Measurements from ENCODE around the gene KRTAP12-4.
"Not testable (repeated sequence)": the region's sequence is repeated elsewhere in the genome, so short reads cannot be mapped to it uniquely, and the experiment has no call there.

KRTAP12-4 gene

DNA sequence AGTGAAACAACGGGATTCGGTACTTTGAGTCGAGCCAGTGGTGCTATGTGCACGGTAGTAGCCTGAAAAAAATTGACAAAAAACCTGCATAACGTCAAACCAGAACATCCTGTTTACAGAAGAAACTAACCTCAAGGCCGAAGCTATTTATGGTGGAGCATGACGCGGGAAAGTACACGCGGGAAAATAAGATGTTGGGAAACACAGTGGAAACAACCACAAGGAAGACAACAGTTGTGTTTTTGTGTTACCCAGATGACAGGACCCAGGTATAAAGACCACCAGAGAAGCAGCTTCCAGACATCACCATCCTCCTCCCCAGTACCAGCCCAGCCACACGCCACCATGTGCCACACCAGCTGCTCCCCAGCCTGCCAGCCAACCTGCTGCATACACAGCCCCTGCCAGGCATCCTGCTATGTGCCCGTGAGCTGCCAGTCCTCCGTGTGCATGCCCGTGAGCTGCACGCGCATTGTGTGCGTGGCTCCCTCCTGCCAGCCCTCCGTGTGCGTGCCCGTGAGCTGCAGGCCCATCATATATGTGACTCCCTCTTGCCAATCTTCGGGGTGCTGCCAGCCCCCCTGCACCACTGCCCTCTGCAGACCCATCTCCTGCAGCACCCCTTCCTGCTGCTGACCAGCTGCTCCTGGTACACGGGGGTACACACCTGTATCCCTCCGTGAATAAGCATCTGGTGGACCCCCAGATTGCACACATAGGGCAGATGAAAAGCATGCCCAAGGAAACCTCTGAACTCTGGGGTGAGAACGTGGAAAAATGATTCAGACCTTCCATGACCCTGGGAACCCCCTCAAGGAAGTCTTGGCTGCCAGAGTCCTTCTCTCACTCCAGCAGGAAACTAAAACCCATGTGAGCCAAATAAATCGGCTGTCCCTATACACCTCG is 3.4 kb upstream of the KRTAP12-4 start, which contains the start of gene KRTAP12-3:
Gene KRTAP12-3 (plus strand): TSS at position 298 of the 906 bp plus-strand sequence. CDS start 48 bp downstream, at position 346.
- peak; percentile 27 to 30 for DNase-seq (ENCODE audit: extremely low read depth in 1 of 2, low read depth in 1 of 2)

DNA sequence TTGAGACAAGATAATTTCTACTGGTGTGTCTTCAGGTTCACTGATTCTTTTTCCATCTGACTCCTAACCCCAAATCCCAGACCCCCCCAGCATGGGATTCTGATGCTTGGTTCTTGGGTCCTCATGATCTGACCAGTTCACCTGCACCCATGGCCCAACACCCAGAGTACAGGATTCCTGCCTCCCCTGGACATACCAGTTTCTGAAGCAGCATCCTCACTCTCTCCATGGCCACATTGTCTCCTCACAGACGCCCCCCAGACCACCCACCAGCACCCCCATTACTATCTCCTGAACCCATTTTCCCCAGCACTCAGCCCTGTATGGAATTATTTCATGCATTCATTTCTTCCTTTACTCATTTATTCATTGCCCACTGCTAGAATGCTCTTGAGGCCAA is 2.4 kb upstream of the KRTAP12-4 start:
- DNase-seq (ENCODE audit: extremely low read depth in 1 of 2, low read depth in 1 of 2), result no peak

DNA sequence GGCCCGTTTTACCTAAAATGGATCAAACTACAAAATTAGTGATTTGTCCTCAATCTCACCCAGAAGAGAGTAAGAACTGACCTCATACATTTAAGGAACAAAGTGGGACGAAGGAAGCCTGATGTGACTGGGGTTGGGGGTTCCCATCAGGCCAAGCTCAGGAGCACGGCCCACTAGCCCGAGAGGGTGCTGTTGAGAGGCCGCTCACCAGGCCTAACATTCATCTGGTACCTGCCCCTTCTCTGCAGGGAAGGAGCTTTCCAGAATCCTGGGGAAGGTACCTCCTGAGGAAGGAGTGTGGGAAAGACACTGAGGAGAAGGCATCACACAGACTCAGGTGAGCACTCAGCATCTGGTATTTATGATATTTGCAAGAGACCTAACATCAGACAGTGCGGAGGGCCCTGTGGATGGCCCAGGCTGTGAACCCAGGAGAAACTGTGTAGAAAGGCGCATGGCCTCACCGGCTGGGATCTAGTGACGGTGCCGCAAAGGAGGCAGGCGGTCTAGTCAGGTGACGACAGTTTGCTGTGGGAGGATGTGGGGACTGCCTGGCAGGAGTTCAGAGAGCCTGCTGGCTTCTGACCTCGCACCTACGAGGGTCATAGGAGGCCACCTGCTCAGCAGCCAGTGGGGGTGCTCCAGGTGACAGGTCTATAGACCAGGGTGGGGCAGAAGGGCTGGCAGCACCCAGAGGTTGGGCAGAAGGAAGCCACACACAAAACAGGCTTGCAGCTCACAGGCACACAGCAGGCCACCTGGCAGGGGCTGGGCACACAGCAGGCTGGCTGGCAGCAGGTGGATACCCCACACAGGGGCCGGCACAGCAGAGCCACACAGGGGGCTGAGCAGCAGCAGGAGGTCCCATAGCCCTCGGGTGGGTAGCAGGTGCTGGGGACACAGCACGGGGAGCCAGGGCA is 543 bp downstream of the KRTAP12-4 start:
- DNase-seq (ENCODE audit: extremely low read depth in 1 of 2, low read depth in 1 of 2), result peak; percentile 28 to 45

DNA sequence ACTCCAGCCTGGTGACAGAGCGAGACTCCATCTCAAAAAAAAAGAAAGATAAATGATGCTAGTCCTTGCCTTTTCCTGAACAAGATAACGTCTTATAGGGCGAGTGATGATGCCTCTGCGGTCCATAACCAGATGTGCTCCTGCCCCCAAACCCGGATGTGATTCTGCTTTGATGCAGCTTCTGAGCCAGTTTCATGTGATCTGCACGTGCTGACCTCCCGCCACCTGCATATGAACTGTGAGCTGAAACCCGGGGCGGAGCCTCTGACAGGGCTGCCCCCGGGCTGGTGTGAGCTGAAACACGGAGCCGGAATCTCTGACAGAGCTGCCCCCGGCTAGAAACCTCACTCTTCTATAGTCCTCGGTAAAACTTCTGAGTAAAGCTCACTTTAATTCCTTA is 1.3 kb downstream of the KRTAP12-4 start:
- DNase-seq (ENCODE audit: extremely low read depth in 1 of 2, low read depth in 1 of 2), result no peak

DNA sequence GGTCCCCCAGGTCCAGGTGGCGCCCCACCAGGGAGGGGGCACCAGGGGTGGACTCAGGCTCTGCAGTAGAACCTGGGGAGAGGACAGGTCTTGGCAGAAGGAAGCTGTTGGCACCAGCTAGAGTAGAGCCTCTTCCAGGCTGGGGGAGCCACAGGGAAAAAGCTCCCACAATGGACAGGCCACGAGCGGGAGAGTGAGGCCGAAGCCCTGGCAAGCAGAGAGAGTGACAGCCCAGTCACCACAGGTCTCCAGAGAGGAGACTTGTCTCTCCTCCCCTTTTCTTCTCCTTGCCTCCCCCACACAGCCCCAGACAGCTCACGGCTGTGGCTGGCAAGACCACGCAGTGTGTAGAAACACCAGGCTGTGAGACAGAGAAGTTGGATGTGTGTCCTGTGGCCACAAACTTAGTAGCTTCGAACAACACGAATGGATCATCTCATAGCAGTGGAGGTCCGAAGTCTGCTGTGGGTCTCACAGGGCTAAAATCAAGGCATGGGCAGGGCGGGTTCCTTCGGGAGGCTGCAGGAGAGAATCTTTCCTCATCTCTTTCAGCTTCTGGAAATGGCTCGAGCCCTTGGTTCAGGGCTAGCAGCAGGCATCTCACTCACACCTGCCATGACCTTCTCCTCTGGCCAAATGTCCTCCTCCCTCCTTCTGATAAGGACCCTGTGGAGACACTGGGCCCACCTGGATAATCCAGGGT is 3.3 kb downstream of the KRTAP12-4 start:
- no peak for DNase-seq (ENCODE audit: extremely low read depth in 1 of 2, low read depth in 1 of 2)

DNA sequence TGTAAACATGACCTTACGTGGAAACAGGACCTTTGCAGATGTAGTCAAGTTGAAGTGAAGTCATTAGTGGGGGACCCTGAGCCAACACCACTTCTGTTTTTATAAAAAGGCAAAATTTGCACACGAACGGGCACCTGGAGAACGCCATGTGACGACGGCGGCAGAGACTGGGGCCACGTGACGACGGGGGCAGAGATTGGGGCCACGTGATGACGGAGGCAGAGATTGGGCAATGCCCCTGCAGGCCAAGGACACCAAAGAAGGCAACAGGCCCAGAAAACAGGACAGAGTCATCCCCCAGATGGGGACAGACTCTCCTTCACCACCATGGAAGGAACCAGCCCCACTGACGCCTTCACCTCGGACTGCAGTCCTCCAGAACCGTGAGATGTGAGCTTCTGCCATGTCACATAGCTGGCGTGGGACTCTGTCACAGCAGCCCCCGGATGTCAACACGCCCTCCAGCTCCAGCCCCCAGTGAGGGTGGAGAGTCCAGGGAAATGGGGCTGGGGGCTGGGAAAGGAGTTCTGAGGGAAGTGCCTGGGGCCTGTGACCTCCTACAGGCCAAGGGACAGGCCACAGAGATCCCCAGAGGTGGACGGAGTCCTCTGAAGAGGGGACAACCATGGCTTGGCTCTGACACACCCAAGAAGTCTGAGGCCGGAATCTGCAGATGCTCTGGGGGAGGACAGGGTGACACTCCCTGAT is 4.0 kb downstream of the KRTAP12-4 start:
- DNase-seq (ENCODE audit: extremely low read depth in 1 of 2, low read depth in 1 of 2), result no peak

DNA sequence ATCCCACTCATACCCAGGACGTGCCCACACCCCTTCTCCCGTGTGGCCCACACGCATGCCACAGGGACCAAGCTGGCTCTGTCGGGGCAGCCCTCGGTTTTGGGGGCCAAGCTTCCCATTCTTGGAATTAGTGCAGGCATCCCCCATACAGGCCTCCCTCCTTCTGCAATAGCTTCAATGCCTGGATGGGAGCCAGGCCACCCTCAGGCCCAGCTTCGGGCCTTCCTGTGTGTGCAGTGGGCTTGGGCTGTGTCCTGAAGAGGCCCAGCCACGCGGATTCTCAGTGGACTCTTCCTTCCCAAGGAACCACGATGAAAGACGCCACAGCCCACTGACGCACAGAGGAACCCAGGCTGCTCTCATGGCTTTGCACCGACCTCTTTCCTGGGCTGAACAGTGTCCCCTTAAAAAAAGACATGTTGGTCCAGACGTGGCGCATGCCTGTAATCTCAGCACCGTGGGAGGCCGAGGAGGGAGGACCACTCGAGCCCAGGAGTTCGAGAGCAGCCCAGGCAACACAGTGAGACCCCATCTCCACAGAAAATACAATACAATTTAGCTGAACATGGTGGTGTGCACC is 4.8 kb downstream of the KRTAP12-4 start:
- DNase-seq (ENCODE audit: extremely low read depth in 1 of 2, low read depth in 1 of 2), result no peak

DNA sequence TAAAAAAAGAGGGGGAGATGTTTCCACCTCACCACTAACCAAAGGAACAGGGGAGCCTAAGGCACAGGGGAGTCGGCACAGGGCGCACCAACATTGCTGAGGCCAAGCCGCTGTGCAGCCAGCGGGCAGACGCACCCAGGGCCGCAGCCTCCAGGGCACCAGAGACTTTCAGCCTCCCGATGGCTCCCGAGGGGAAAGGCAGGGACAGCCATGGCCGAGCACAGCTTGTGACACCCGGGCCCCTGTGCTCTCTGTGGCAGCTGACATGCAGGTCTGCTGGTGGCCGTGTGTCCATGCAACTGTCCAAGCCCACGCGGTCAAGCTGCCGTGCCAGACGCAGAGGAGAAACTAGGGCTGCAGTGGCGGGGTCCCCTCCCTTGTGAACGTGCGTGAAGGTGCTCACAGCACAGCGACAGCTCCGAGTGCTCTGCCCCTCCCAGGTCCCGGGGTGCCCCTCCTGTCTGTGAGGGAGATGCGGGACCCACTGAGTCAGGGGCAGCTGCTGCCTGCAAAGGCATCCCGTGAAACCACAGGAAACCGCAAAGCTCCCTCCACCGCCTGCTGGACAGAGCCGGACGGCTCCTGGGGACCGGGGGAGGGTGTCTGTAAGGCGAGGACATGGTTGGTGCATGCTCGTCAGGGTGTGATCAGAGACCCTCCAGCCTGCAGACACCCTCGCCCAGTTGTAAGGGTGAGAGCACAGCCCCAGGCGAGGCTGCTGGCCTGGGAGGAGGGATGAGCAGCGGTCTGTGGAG is 5.7 kb downstream of the KRTAP12-4 start:
- DNase-seq (ENCODE audit: extremely low read depth in 1 of 2, low read depth in 1 of 2), result no peak

DNA sequence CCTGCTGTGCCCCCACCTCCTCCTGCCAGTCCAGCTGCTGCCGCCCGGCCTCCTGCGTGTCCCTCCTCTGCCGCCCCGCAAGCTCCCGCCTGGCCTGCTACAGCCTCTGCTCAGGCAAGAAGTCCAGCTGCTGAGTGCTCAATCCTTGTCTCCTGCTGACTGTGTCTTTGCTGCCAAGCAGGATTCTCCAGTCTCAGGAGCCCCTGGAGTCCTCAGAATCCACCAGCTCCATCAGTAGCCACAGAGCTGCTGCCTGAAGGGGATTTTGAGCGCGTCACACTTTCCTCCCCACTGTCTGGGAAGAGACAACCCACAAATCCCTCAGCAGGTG is 7.3 kb downstream of the KRTAP12-4 start:
- no peak for DNase-seq (ENCODE audit: extremely low read depth in 1 of 2, low read depth in 1 of 2)

DNA sequence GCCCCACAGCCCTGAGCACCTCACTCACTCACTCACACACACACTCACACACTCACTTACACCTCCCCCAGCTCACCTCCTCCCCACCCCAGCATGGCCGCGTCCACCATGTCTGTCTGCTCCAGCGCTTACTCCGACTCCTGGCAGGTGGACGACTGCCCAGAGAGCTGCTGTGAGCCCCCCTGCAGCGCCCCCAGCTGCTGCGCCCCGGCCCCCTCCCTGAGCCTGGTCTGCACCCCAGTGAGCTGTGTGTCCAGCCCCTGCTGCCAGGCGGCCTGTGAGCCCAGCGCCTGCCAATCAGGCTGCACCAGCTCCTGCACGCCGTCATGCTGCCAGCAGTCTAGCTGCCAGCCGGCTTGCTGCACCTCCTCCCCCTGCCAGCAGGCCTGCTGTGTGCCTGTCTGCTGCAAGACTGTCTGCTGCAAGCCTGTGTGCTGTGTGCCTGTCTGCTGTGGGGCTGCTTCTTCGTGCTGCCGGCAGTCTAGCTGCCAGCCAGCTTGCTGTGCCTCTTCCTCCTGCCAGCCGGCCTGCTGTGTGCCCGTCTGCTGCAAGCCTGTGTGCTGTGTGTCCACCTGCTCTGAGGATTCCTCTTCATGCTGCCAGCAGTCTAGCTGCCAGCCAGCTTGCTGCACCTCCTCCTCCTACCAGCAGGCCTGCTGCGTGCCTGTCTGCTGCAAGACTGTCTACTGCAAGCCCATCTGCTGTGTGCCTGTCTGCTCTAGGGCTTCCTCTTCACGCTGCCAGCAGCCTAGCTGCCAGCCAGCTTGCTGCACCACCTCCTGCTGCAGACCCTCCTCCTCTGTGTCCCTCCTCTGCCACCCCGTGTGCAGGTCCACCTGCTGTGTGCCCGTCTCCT is 7.9 kb downstream of the KRTAP12-4 start, which contains the start of gene KRTAP10-11:
Gene KRTAP10-11 (plus strand): TSS at position 49 of the 856 bp plus-strand sequence. CDS start 45 bp downstream, at position 94.
- DNase-seq (ENCODE audit: extremely low read depth in 1 of 2, low read depth in 1 of 2), result not testable (repeated sequence)

DNA sequence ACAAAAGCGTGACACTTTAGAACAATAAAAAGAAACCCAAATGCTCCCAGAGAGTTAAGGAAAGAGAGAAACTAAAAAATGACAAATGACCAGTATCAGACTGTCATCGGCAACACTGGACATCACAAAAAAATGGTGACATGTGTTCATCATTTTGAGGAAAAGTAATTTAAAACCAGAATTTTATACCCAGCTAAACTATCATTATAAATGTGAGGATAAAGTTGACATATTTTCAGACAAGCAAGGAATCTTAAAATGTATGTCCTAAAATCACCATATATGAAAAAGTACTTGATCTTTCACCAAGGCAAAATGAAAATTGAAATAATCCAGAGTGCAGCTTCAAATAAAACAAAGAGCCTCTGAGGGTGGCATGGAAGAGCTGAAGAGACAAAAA is 9.6 kb downstream of the KRTAP12-4 start:
- no peak for DNase-seq (ENCODE audit: extremely low read depth in 1 of 2, low read depth in 1 of 2)

DNA sequence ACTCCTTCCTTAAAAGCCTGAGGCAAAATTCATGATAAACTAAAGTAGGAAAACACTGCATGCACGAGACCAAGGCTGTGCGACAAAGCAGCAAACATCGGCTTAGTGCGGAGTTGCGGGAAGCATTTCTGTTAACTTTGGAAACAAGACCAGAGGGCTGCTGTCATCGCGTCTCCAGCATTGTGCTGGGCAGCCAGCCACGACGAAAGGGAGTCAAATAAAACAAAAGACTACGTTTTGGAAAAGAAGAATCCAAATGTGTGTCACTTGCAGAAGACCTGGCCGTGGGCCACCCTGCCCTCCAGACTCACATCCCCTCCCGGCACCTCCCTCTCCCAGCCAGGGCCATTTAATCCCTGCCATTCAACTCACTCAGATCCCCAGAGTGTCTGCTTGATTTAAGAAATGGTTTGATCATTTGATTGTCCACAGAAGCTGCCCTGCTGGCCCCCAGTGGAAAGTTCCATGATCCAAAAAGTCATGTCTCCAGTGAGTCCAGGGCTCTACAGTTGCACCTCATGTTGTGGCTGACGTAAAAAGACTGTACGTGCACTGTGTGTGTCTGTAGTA is 10.6 kb downstream of the KRTAP12-4 start:
- no peak for DNase-seq (ENCODE audit: extremely low read depth in 1 of 2, low read depth in 1 of 2)

DNA sequence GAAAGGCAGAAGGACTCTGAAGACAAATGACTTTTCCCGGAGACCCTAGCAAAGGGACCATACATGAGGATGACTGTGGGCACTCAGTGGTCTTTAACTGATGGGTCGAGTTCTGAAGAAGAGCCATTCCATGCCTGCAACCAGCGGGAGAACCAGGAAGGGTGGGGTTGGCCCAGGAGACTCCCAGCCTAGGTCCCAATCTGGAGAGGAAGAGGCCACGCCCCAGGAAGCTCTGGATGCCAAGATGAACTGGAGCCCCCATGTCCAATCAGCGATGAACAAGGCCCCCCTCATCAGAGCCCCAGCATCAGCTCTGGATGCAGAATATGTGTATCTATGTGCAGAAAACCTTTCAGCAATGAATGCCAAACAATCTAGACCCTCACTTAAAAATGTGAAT is 13.7 kb downstream of the KRTAP12-4 start:
- DNase-seq (ENCODE audit: extremely low read depth in 1 of 2, low read depth in 1 of 2), result no peak

DNA sequence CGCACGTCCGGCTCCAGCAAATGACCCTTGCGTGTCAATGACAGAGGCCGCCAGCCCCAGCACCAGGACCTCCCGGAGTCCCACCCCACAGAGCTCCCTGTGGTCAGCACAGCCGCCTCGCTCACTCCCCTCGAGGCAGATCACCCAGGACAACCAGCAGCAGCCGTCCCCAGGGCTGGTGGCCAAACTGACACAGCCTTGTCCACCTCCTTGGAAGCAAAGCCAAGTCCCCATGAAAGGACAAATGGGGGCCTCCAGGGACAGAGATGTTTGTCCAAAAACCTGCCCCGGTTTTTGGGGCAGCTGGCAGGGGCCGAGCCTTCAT is 15.2 kb downstream of the KRTAP12-4 start:
- no peak for DNase-seq (ENCODE audit: extremely low read depth in 1 of 2, low read depth in 1 of 2)

DNA sequence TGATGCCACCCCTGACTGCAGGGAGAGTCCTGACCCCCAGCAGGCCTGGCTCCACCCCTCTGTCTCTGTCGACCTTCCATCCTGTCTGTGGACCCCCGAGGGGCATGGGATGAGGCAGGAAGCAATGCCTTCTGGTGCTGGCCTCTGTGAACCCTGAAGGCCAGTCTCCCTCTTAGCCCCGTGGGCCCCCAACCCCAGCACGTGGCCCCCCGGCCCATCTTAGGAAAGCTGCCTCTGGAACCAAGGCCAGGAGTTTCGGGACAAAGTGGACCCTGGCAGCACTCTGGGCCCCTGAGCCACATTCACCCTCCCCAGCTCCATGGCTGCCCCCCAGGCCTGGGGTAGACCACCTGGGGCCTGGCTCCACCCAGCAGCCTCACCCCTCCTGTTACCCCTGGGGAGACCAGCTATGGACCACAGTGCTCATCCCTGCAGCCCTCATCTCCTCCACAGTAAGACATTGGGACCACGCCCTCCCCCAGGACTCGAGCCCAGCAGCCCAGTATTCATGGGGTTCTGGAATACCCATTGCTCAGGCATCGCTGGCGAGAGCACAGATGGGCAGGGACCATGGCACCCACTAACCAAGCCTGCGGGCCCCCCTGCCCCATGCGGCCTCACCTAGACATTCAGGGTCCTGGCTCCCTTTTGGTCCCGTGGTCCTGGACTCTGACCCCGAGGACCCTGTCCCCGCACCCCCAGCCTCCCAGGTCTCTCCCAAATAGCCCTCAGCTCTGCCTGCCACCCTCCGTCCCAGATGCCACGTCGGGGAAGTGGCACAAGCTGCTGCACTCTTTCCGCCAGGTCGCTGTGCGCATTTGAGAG is 15.7 kb downstream of the KRTAP12-4 start:
- DNase-seq (ENCODE audit: extremely low read depth in 1 of 2, low read depth in 1 of 2), result not testable (repeated sequence)

DNA sequence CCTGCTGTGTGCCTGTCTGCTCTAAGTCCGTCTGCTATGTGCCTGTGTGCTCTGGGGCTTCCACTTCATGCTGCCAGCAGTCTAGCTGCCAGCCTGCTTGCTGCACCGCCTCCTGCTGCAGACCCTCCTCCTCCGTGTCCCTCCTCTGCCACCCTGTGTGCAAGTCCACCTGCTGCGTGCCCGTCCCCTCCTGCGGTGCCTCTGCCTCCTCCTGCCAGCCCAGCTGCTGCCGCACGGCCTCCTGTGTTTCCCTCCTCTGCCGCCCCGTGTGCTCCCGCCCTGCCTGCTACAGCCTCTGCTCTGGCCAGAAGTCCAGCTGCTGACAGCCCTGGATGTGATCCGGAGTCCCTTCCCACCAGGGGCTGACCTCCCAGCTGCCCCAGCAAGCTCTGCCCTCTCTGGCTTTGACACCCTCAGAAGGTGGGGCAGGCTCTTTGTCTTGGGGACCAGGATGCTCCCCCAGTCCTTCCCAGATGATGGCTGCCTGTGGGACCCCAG is 16.6 kb downstream of the KRTAP12-4 start:
- not testable (repeated sequence) for DNase-seq (ENCODE audit: extremely low read depth in 1 of 2, low read depth in 1 of 2)
